GM21447 (cell line): ENCODE data around the gene CARD14.
"Not testable (repeated sequence)": the region's sequence is repeated elsewhere in the genome, so short reads cannot be mapped to it uniquely, and the experiment has no call there.

Experiments used
- ATAC-seq: cut with Tn5 transposase; IDR thresholded peaks from one replicate; pipeline ENCODE4 v1.9.1; 2021; ENCODE audit not compliant: unreplicated experiment

The CARD14 gene

GRCh38 chr17:80147035-80147822 is 22.6 kb upstream of the CARD14 start, which contains the start of gene EIF4A3:
EIF4A3 (minus strand) TSS chr17:80147128; CDS start chr17:80146961, 167 bp downstream.
- peak; percentile 85 for ATAC-seq

GRCh38 chr17:80151333-80151732 is 18.5 kb upstream of the CARD14 start:
- no peak for ATAC-seq

- no peak for ATAC-seq
These were observed 17.6 kb upstream of the CARD14 start for GRCh38 chr17:80152081-80152702.

GRCh38 chr17:80153004-80153403 is 16.8 kb upstream of the CARD14 start:
- peak; percentile 74 for ATAC-seq

DNA sequence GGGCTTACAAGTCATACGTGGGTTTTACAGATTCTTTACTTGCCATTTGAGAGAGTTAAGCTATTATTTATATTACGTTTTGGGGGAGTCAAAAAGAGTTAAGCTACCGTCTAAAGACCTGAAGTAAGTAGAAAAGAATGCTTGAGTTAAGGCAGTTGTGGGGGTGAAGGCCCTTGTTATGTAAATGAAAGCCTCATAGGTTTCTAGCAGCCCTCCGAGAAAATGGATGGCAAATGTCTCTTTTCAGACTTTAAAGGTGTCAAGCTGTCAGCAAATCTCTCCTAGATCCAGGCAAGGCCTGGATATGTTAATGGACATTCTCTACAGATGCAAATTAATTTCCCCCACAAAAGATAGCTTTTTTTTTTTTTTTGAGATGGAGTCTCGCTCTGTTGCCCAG is 15.7 kb upstream of the CARD14 start:
- no peak for ATAC-seq

- not testable (repeated sequence) for ATAC-seq
These were observed 14.2 kb upstream of the CARD14 start for GRCh38 chr17:80155600-80155999.

DNA sequence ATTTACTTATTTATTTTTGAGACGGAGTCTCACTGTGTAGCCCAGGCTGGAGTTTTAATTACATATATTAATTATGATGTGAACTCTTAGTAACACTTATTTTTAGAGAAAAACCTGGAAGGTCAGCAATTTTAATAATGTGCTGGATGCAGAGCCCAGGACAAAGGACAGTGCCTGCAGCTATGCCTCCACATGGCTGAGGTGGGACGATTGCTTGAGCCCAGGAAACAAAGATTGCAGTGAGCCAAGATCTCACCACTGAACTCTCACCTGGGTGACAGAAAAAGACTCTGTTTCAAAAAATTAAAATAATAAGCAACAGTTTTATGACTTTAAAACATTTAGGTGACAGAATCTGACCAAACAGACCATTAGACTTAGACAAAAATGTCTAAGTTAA is 11.0 kb upstream of the CARD14 start:
- no peak for ATAC-seq

DNA sequence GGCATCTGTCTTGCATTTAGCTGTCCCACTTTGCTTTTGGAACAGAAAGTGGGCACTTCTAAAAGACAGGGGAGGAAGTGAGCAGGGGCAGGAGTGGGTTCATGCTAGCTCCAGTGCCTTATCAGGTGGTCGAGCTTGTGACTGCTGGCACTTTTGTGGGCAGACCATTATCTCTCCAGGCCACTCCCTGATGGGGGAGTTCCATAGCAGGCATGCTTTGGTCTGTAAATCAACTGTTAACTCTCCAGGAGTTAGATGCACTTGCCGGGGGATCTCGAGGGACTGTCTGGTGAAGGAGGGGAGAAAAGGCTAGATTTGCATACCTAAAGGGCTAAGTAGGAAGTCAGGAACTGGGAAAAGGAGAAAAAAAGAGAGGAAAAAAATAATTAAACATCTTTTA is 9.3 kb upstream of the CARD14 start:
- ATAC-seq, result no peak

DNA sequence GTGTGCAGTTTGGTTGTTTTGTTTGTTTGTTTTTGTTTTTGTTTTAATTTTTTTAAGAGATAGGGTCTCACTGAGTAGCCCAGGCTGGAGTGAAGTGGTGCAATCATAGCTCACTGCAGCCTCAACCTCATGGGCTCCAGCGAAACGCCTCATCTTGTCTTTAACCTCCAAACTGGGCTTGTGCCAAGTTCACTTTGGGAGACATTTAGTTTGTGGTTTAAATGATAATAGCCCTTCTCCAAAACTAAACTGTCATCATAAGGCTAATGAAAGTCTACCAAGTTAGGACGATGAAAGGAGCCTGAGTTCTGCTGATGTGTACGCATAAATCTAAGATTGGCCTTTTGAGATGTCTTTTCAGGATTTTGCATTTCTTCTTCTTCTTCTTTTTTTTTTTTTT is 6.5 kb upstream of the CARD14 start:
- ATAC-seq, result no peak

DNA sequence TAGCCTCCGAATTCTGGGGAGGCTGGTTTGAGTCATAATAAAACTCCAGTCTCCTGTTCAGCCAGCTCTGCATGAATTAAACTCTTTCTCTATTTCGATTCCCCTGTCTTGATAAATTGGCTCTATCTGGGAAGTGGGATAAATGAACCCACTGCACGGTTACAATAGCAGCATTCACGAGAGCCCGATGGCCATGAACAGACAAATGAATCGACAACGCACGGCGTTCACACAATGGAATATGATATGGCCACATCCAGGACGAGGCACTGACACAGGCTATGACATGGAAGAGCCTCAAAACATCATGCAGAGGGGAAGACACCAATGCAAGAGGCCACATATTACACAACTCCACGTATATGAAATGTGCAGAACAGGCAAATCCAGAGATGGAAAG is 5.6 kb upstream of the CARD14 start:
- ATAC-seq, result no peak

- ATAC-seq, result no peak
These were observed 3.4 kb upstream of the CARD14 start for GRCh38 chr17:80166446-80166845.

- no peak for ATAC-seq
These were observed 1.5 kb upstream of the CARD14 start for GRCh38 chr17:80168371-80168770.

GRCh38 chr17:80169107-80169506 is 723 bp upstream of the CARD14 start:
- ATAC-seq, result no peak

GRCh38 chr17:80171681-80172080 is 1.9 kb downstream of the CARD14 start:
- ATAC-seq, result no peak

DNA sequence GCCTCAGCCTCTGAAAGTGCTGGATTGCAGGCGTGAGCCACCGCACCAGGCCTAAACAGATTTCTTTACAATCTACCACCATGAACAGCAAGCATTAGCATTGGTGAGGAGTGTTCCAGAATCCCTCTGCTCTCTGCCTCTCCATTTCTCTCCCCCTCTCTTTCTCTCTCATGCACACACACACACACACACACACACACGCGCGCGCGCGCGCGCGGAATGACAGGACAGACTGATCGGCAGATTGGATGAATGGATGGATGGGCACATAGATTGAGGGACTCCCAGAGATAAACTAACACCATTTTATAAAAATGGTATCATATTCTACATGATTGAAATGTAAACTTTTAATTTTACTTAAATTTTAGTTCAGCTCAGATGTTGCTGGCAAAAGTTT is 3.3 kb downstream of the CARD14 start:
- ATAC-seq, result no peak

DNA sequence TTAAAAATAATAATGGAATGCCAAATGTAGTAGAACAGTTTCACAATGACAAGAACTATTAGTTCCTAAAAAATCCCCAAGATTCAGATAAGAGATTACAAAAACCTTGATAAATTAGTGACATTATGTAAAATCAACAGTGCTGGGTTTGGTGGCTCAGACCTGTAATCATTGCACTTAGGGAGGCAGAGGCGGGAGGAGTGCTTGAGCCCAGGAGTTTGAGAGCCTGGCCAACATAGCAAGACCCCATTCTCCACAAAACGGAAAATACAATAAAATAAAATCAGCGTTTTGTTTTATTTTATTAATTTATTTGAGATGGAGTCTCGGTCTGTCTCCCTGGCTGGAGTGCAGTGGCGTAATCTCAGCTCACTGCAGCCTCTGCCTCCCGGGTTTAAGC is 4.1 kb downstream of the CARD14 start:
- ATAC-seq, result no peak

GRCh38 chr17:80176757-80177156 is 6.9 kb downstream of the CARD14 start:
- ATAC-seq, result no peak

- no peak for ATAC-seq
These were observed 8.3 kb downstream of the CARD14 start for GRCh38 chr17:80177986-80178595.

DNA sequence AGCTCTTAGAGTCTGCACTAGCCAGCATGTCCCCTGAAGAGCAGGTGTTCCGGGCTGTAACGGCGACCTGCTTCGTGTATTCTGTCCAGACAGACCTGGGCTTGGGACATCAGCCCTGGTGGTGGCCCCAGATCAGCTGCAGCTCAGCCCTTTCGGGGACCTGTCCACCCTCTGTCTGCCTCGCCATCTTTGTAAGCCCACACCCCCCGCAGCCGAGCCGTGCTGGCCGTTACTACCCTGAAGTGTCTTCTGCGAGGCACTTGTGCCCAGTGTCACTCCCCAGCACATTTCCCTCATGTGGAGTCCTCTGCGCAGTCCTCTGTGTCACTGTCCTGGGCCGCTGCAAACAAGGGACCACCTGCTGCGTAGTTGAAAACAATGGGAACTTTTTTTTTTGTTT is 10.4 kb downstream of the CARD14 start:
- no peak for ATAC-seq

- no peak for ATAC-seq
These were observed 11.6 kb downstream of the CARD14 start for GRCh38 chr17:80181431-80181830.

- no peak for ATAC-seq
These were observed 12.5 kb downstream of the CARD14 start for GRCh38 chr17:80182118-80182844.

GRCh38 chr17:80182845-80183223 is 13.0 kb downstream of the CARD14 start:
- no peak for ATAC-seq
